ENCODE results near the gene PCBP4.

PCBP4 gene

DNA sequence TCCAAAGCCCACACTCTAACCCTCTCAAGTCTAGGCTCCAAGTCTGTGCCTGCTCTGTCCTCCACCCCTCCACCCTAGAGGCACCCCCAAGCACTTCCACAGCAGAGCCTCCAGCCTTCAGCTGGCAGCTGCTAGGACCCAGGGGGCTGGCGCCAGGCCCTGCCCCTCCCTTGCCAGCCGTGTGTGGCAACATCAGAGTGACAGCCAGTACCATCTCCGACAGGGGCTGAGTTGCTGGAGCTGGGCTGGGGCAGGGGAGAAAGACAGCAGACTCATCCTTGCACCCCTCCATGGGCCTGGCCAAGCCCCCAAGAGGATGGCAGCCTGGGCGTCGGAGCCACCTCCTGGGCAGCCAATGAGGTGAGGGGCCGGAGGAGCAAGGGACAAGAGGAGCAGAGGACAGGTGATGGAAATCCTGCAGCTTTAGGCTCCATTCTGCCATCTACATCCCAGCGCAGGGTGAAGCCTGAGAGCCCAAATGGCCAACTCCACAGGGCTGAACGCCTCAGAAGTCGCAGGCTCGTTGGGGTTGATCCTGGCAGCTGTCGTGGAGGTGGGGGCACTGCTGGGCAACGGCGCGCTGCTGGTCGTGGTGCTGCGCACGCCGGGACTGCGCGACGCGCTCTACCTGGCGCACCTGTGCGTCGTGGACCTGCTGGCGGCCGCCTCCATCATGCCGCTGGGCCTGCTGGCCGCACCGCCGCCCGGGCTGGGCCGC, 11.9 kb downstream of the PCBP4 start, which contains the start of gene GPR62:
TSS of gene GPR62 (plus strand) at position 207 of the 718 bp plus-strand sequence. CDS start at position 479, 272 bp downstream.
- no peak for DNase-seq (ENCODE audit: low spot score)

GRCh38 chr3:51954713-51955112, 12.5 kb downstream of the PCBP4 start:
- no peak for DNase-seq (ENCODE audit: low spot score)

DNA sequence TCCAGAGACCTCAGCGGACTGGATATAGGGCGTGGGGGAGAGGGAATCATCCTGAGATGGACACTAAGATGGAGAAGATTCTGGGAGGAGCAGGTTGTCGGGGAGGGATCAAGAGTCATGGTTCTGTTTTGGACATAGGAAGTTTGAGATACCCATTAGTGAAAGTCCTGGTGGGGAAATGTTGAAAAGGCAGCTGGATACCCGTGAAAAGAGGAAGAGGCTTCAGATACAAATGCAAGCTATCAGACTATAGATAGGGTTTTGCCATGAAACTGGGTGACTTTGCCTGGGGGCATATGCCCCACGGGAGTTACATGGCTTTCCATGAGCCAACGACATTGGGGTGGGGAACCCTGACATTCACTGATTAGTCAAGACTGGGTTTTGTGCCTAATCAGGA, 13.1 kb downstream of the PCBP4 start:
- DNase-seq (ENCODE audit: low spot score), result no peak

- no peak for DNase-seq (ENCODE audit: low spot score)
Measured at GRCh38 chr3:51953445-51953844, 13.8 kb downstream of the PCBP4 start.

GRCh38 chr3:51950899-51951298, 16.4 kb downstream of the PCBP4 start:
- no peak for DNase-seq (ENCODE audit: low spot score)

GRCh38 chr3:51949121-51949520, 18.1 kb downstream of the PCBP4 start:
- no peak for DNase-seq (ENCODE audit: low spot score)

GRCh38 chr3:51948016-51948580, 19.2 kb downstream of the PCBP4 start:
- no peak for DNase-seq (ENCODE audit: low spot score)

GRCh38 chr3:51947215-51947900, 19.9 kb downstream of the PCBP4 start:
- DNase-seq (ENCODE audit: low spot score), result no peak

DNA sequence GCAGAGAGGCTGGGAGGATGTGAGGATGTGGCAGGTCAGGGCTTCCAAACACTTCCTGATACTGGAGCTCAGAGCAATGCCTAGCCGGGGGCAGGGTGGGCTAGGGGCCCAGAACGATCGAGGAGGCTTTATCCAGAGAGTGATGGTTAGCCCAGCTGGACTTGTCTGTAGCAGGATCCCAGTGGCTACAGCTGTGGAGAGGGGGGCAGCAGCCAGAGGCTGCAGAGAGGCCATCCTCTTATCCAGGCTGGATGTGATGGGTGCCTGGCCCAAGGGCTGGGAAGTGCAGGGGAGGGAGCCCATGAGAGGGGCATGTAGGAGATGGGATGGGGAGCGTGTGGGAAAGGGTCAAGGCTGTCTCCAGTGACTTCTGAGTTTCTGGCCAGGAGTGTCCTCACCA, 20.5 kb downstream of the PCBP4 start:
- no peak for DNase-seq (ENCODE audit: low spot score)

DNA sequence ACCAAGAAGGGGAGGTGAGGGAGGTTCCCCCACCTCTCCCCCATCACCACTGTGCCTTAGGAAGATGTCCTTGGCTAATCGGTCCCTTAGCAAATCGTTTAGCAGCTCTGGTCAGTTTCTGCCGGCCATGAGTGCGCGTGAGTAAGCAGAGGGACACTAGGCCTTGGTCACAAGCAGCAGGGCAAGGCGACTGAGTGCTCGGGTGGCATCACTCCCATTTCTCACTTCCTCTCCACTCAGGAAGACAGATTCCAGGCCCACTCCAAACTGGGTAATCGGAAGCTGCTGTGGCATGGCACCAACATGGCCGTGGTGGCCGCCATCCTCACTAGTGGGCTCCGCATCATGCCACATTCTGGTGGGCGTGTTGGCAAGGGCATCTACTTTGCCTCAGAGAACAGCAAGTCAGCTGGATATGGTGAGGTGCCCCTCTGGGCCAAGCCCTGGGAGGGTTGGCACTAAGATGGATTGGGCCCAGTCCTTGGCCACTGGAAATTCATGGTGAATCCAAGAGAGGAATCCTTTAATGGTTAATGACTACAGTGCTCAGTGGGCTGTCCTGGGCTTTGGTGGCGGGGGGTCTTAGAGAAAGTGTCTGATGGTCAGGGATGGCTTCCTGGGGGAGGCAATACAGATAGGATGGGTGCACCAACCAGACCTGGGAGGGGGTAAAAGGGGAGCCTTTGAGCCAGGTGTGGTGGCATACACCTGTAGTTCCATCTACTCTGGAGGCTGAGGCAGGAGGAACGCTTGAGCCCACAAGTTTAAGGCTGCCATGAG, 21.1 kb downstream of the PCBP4 start:
- DNase-seq (ENCODE audit: low spot score), result no peak

DNA sequence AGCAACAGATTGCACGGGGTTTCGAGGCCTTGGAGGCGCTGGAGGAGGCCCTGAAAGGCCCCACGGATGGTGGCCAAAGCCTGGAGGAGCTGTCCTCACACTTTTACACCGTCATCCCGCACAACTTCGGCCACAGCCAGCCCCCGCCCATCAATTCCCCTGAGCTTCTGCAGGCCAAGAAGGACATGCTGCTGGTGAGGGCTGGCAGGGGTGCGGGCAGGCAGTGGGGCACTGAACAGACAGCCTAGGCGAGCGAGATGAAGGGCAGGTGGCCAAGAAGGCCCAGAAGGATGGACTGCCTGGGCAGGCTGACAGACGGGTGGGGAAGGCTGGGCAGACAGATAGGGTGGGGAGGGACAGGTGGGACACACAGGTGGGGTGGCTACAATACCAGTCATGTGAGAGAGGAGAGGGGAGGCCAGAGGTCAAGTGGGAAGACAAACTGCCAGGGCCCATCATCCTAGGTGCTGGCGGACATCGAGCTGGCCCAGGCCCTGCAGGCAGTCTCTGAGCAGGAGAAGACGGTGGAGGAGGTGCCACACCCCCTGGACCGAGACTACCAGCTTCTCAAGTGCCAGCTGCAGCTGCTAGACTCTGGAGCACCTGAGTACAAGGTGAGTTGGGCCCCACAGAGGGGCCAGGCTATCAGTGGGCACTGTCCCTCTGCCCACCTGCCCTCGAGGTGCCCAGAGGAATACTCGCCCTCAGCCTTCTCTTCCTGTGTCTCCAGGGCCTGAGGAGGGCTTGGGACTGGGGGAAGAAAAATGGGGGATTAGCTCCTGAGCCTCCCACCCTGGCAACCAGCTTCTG, 22.0 kb downstream of the PCBP4 start:
- no peak for DNase-seq (ENCODE audit: low spot score)

DNA sequence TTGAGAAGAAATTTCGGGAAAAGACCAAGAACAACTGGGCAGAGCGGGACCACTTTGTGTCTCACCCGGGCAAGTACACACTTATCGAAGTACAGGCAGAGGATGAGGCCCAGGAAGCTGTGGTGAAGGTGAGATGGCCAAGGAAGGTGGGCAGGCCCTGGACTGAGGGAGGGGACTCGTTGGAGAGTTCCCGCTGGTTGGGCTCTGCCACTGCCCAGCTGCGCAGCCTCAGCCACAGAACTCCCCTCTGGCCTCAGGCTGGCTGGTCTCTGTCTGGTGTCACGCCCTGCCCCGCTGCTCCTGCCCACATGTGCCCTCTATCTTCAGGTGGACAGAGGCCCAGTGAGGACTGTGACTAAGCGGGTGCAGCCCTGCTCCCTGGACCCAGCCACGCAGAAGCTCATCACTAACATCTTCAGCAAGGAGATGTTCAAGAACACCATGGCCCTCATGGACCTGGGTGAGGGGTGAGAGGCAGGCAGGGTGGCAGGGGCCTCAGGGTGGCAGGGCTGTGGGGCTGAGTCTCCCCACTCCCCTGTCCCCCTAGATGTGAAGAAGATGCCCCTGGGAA, 22.7 kb downstream of the PCBP4 start:
- no peak for DNase-seq (ENCODE audit: low spot score)

DNA sequence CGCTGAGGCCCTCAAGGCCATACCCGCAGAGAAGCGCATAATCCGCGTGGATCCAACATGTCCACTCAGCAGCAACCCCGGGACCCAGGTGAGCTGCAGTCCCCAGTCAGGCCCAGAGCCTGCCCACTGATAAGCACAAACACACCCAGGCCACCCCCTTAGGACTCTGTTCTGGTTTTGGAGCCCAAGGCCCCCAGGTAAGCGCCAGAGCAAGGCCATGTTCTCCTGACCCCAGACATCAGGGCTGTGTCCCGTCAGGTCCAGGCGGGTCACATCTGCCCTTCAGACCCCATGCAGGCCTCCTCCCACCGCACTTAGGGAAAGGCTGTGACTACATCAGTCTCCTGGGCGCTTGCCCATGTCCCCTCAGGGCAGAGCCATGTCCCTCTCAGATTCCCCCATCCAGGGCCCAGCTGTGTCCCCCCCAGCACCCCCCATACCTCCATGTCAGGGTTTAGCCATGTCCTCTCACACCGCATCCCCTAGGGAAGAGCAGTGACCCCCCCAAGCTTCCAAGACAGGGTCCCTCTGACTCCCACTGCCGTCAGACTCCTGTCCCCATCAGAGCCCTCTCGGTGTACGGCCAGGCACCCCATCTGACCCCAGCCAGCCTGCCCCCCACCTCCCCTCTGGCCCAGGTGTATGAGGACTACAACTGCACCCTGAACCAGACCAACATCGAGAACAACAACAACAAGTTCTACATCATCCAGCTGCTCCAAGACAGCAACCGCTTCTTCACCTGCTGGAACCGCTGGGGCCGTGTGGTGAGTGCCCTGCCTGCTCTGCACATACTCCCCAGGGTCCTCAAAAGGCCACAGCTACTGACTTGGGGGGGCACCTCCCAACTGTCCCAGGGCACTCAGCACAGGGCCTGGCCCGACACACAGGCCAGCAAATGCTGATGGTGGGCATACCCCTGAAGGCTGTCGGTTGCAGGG, 23.5 kb downstream of the PCBP4 start:
- DNase-seq (ENCODE audit: low spot score), result no peak

DNA sequence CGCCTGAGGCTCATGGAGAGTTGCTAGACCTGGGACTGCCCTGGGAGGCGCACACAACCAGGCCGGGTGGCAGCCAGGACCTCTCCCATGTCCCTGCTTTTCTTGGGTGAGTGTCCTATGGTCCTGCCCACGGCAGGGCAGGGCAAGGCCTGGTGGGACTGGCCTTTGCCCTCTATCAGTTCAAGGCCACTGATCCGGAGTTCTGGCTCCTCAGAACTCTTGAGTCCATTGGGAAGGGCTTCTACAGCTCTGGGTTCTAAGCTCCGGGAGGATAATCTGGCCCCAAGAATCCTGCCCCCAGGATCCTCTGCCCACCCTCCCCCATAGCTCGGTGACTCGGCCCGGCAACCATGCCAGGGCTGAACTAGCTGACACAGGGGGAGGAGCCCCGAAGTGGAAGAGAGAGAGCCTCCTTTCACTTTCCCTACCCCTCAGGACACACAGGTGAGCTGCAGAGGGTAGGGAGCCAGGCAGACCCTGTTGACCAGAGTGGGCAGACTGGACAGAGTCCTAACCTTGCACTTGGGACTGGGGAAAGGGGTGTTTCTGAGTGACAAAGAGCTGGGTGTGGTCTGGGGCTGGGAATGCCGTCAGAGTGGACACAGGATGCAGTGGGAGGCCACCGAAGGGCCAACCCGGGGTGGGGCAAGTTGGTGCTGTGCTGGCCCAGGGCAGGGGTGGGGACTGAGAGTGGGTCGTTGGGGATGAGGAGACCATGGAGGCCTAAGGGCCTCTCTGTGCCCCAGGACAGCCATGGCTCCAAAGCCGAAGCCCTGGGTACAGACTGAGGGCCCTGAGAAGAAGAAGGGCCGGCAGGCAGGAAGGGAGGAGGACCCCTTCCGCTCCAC, 24.4 kb downstream of the PCBP4 start:
- peak; percentile 63 for DNase-seq (ENCODE audit: low spot score)

DNA sequence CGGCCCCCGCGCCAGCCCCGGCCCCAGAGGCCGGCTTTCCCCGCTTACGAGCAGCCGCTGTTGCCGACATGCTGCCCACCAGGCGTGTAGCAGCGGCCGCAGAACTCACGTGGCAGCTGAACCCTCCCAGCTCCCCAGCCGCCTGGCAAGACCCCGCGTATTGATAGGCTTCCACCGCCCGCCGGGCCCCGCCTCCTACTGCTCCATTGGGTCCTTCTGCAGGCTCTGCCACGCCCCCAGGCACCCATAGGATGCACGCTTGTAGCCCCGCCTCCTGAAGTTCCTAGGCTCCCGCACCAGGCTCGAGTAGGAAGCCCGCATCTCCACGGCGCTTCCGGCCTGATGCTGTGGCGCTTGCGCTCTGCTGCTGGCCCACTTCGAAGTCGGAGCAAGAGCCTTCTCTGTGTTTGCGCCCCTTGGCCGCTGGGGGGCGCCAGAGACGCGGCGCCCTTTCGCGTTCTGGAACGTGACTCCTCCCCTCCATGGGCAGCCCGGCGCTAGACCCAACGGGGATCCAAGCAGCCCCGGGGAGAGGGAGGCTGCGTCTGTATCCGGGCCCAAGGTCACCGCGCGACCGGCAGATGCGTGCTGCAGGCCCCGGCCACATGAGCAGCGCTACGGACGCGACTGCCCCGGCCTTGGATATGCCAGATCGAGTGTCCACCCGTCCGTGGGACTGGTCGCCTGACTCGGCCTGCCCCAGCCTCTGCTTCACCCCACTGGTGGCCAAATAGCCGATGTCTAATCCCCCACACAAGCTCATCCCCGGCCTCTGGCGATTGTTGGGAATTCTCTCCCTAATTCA, 25.3 kb downstream of the PCBP4 start, which contains the start of the genes PARP3 and RRP9:
TSS of gene PARP3 (plus strand) at position 566 of the 805 bp plus-strand sequence. CDS start 993 bp downstream, outside the sequence.
TSS of gene RRP9 (minus strand) at position 107 of the 805 bp plus-strand sequence. CDS start at position 70, 37 bp downstream.
- DNase-seq (ENCODE audit: low spot score), result peak; percentile 100

DNA sequence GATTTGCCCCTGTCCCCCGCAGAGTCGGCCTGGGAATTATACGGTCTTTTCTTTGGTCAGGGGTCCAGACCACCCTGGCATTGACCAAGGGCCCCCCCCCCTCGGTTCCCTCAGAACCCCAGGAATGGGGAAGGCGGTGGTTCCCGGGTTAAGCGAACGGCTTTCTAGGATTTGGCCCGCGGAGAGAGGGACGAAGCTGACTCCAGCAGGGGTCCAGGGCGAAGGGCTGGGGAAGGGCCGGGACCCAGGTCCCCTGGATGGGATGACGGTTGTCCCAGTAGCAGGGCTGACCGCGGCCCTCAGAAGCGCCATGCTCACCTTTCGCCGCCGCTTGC, 25.8 kb downstream of the PCBP4 start:
- no peak for DNase-seq (ENCODE audit: low spot score)

GRCh38 chr3:51940648-51941462, 26.4 kb downstream of the PCBP4 start:
- no peak for DNase-seq (ENCODE audit: low spot score)
